Measurements from ENCODE around the gene EMC8. TPM values are rescaled to one million over a fixed set of nuclear protein-coding genes. Genes with fewer than 3 reads are reported as not detected.

EMC8 gene
- total and polyA plus RNA-seq, 2 of the 8 experiments (the other 6 are each of a cell fraction or from before 2014, with no cell fraction given): 52.2 to 69.7 TPM

GRCh38 chr16:85838876-85839585 lies 39.7 kb upstream of the EMC8 start (continued):
- no peak for TF ChIP-seq PHF8 (conservative IDR thresholded peaks at IDR 0.05; ENCODE audit: low read depth, low read length)
- TF ChIP-seq EP300 (IDR thresholded peaks at IDR 0.05; ENCODE audit: borderline replicate concordance in 1 of 2, low read depth in 2 of 2, low read length in 2 of 2): no peak
- no peak for TF ChIP-seq SIX5 (IDR thresholded peaks at IDR 0.05; ENCODE audit: low read depth, low read length)
- TF ChIP-seq CHD1 (IDR thresholded peaks at IDR 0.05; ENCODE audit: low read depth, low read length): no peak

Measured in H1 (cell line).